Hepatocyte (in vitro differentiated cells): Measurements from ENCODE around the gene SEMA5A. TPM values are rescaled to one million over a fixed set of nuclear protein-coding genes. Genes with fewer than 3 reads are reported as not detected.
A peak's percentile ranks its signal among the peaks of the same experiment; 100 is the strongest.

Experiments
- DNase-seq: peaks from one replicate; pipeline ENCODE4 v3.0.0-alpha.2; 2016; ENCODE audit warnings: low spot score
- H2AFZ ChIP-seq: fragments of 200-600 bp; sonication (generic); 2 replicates; pipeline ENCODE4 v1.6.0; 2016; ENCODE audit warnings: antibody characterized with exemption, mild to moderate bottlenecking
- H3K27ac ChIP-seq: fragments of 200-600 bp; sonication (generic); 2 replicates; pipeline ENCODE4 v1.5.1; 2016; ENCODE audit warnings: mild to moderate bottlenecking
- H3K27me3 ChIP-seq: fragments of 200-600 bp; sonication (generic); 2 replicates; pipeline ENCODE4 v1.6.1; 2016
- H3K36me3 ChIP-seq: fragments of 200-600 bp; sonication (generic); replicated peaks from 2 replicates; pipeline ENCODE4 v1.5.1; 2016; ENCODE audit warnings: low read depth; ENCODE audit not compliant: insufficient read depth
- H3K4me1 ChIP-seq: fragments of 200-600 bp; sonication (generic); 2 replicates; pipeline ENCODE4 v1.5.1; 2016; ENCODE audit warnings: mild to moderate bottlenecking, moderate library complexity; ENCODE audit not compliant: insufficient read depth
- H3K4me2 ChIP-seq: fragments of 200-600 bp; sonication (generic); 2 replicates; pipeline ENCODE4 v1.6.0; 2016
- H3K4me3 ChIP-seq: fragments of 200-600 bp; sonication (generic); 2 replicates; pipeline ENCODE4 v1.5.1; 2016; ENCODE audit warnings: mild to moderate bottlenecking
- H3K79me2 ChIP-seq: fragments of 200-600 bp; sonication (generic); 2 replicates; pipeline ENCODE4 v1.6.0; 2017; ENCODE audit warnings: mild to moderate bottlenecking
- H3K9me2 ChIP-seq: fragments of 200-600 bp; sonication (generic); replicated peaks from 2 replicates; pipeline ENCODE4 v1.6.0; 2017; ENCODE audit warnings: mild to moderate bottlenecking; ENCODE audit not compliant: insufficient read depth
- H3K9me3 ChIP-seq: fragments of 200-600 bp; sonication (generic); 2 replicates; pipeline ENCODE4 v1.5.1; 2016; ENCODE audit warnings: low read depth, mild to moderate bottlenecking
- H4K20me1 ChIP-seq: fragments of 200-600 bp; sonication (generic); 2 replicates; pipeline ENCODE4 v1.6.0; 2016; ENCODE audit warnings: mild to moderate bottlenecking; ENCODE audit not compliant: insufficient read depth, poor library complexity, severe bottlenecking
- EZH2 ChIP-seq: fragments of 200-600 bp; sonication (generic); IDR thresholded peaks from 2 replicates; pipeline ENCODE4 v1.6.1; 2016; ENCODE audit warnings: antibody characterized with exemption, mild to moderate bottlenecking, borderline replicate concordance
- EZH2phosphoT487 ChIP-seq: fragments of 200-600 bp; sonication (generic); IDR thresholded peaks from one replicate; pipeline ENCODE4 v1.6.1; 2018; ENCODE audit warnings: antibody characterized with exemption, mild to moderate bottlenecking, low read depth, moderate library complexity; ENCODE audit not compliant: unreplicated experiment, severe bottlenecking
- WGBS: methylation state at CpG from one replicate; pipeline ENCODE4 v1.1.6; 2016; ENCODE audit warnings: low lambda C conversion rate; ENCODE audit errors: missing lambda C conversion rate; 5-methylcytosine and 5-hydroxymethylcytosine counted together
- polyA plus RNA-seq: library from polyadenylated mRNA; unstranded; fragments of >200 nt; fragmentation: Nextera tagmentation; extraction: Ambion mirVana; gene quantifications from 2 replicates; pipeline ENCODE4 v1.2.1, GENCODE V29; 2016
- total RNA-seq: library from RNA; depleted of rRNA; stranded (reverse); fragments of >200 nt; gene quantifications from 2 replicates; pipeline ENCODE4 v1.2.3, GENCODE V29; 2014
- TF ChIP-seq, protein P1 (sequence below): fragments of 200-600 bp; sonication (generic); IDR thresholded peaks from 2 replicates; pipeline ENCODE4 v1.5.1; 2016; ENCODE audit warnings: antibody characterized with exemption, mild to moderate bottlenecking; ENCODE audit not compliant: poor library complexity

SEMA5A gene
- total and polyA plus RNA-seq, 2 experiments from 2014 or later: 10.7 to 21.7 TPM

DNA sequence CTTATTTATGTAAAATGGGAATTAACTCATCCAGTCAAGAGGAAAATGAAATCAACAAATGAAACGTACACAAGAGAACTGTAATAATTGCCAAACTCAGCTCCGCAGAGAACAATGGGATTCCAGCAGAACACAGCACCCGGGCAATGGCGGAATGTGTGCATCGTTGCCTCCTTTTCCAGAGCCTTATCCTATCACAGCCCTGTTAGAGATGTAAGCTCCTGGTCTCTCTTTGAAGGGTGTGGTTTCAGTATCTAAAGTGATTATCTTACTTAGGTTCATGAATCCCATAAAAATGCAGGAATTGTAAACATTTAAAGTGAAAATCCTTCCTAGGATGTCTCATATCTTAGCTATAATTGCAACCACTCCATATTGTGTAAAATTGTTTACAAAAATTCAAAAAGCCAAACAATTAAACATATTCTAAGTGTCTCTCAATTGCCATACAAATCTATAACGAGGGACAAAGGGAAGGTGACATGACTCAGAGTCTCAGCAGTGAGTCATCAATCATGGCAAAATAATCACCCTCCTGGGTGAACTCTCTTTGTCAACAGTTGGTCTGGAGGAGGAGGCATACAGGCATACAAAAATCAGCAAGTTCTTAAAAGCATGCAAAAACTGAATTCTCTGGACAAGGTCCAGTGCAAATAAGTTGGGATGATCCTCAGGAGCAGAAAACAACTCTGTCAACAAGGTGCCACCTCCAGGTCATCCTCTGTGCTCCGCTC, 22.6 kb downstream of the SEMA5A start:
- H4K20me1 ChIP-seq: no peaks in the 10 kb centered on the region
- 70% methylated on average over 7 of the region's 7 CpGs for WGBS
- H3K27me3 ChIP-seq: no peaks in the 10 kb centered on the region
- H3K9me2 ChIP-seq: no peaks in the 10 kb centered on the region
- H3K4me3 ChIP-seq: no peak overlapping the region
- no peak overlapping the region for H2AFZ ChIP-seq
- DNase-seq: peak; percentile 23
- peak overlapping the region; percentile 2 for H3K27ac ChIP-seq
- H3K4me2 ChIP-seq: no peak overlapping the region
- H3K79me2 ChIP-seq: no peaks in the 10 kb centered on the region
- H3K36me3 ChIP-seq: no peaks in the 10 kb centered on the region
- no peak for TF ChIP-seq EZH2phosphoT487
- TF ChIP-seq, protein P1, sequence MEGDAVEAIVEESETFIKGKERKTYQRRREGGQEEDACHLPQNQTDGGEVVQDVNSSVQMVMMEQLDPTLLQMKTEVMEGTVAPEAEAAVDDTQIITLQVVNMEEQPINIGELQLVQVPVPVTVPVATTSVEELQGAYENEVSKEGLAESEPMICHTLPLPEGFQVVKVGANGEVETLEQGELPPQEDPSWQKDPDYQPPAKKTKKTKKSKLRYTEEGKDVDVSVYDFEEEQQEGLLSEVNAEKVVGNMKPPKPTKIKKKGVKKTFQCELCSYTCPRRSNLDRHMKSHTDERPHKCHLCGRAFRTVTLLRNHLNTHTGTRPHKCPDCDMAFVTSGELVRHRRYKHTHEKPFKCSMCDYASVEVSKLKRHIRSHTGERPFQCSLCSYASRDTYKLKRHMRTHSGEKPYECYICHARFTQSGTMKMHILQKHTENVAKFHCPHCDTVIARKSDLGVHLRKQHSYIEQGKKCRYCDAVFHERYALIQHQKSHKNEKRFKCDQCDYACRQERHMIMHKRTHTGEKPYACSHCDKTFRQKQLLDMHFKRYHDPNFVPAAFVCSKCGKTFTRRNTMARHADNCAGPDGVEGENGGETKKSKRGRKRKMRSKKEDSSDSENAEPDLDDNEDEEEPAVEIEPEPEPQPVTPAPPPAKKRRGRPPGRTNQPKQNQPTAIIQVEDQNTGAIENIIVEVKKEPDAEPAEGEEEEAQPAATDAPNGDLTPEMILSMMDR: no peak
- TF ChIP-seq EZH2: no peak
- no peaks in the 10 kb centered on the region for H3K9me3 ChIP-seq
- H3K4me1 ChIP-seq: peaks cover 4% of the 10 kb centered on the region

DNA sequence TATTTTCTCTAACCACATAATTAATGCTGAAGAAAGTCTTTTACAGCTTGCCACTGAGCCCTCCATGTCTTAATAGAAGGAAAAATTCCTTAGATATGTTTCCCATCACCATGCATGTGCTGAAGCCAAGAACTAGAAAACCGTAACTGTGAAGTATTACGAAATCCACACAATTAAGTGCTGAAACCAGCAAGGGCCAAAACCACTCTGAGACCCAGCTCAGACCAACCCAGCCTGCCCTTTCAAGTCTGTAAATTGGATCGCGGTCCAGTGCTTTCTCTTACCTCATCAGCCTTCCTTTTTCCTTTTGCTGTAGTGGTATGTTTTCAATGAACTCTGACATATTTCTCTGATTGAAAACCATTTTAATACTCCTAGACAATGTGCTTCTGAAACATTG, 26.3 kb downstream of the SEMA5A start:
- no peaks in the 10 kb centered on the region for H3K27me3 ChIP-seq
- peaks cover 8% of the 10 kb centered on the region for H3K4me1 ChIP-seq
- H2AFZ ChIP-seq: no peak overlapping the region
- DNase-seq: no peak
- H3K27ac ChIP-seq: no peak overlapping the region
- TF ChIP-seq EZH2phosphoT487 (no peak), EZH2 (no peak)
- TF ChIP-seq, protein P1: no peak
- H3K36me3 ChIP-seq: no peaks in the 10 kb centered on the region
- H3K4me2 ChIP-seq: no peak overlapping the region
- H3K9me3 ChIP-seq: no peaks in the 10 kb centered on the region
- no peaks in the 10 kb centered on the region for H3K79me2 ChIP-seq
- no peaks in the 10 kb centered on the region for H4K20me1 ChIP-seq
- H3K9me2 ChIP-seq: no peaks in the 10 kb centered on the region
- no peak overlapping the region for H3K4me3 ChIP-seq
- 74% methylated on average over 4 of the region's 4 CpGs for WGBS

DNA sequence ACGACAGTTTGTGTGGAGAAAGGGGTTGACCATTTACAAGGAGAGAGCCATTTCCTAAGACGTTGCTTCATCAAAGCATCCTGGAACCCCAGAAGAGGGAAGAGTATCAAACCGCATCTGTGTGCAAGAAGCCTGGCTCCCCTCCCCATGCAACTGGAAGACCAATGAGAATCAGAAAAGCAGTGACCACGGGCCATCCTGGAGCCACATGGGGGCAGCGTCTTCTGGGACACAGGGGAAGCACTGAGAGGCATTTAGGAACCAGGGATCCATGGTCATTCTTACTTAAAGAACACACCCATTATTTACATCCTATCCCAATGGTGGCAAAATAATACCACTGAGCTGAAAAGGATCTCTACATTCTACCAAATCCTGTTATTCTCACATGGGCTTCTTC, 29.3 kb downstream of the SEMA5A start:
- TF ChIP-seq, protein P1: no peak
- TF ChIP-seq EZH2 (no peak), EZH2phosphoT487 (no peak)
- WGBS: 80% methylated on average over 5 of the region's 5 CpGs
- Histone ChIP-seq H3K4me3 (no peak overlapping the region), H4K20me1 (no peaks in the 10 kb centered on the region), H2AFZ (no peak overlapping the region), H3K27ac (no peak overlapping the region), H3K9me3 (no peaks in the 10 kb centered on the region), H3K27me3 (no peaks in the 10 kb centered on the region), H3K36me3 (no peaks in the 10 kb centered on the region), H3K4me1 (peaks cover 4% of the 10 kb centered on the region), H3K9me2 (no peaks in the 10 kb centered on the region), H3K79me2 (no peaks in the 10 kb centered on the region), H3K4me2 (no peak overlapping the region)
- no peak for DNase-seq
